DND-41 (cell line): ENCODE measurements around the gene TEX2.

Source experiments
- CTCF ChIP-seq: IDR thresholded peaks from 2 replicates; pipeline ENCODE4 v1.5.1; 2012; ENCODE audit warnings: borderline replicate concordance, low read length, moderate library complexity, mild to moderate bottlenecking; ENCODE audit not compliant: poor library complexity, severe bottlenecking; ENCODE audit errors: extremely low read depth
- EZH2 ChIP-seq: IDR thresholded peaks from 3 replicates; pipeline ENCODE4 v1.6.1; 2012; ENCODE audit warnings: borderline replicate concordance, low read depth, mild to moderate bottlenecking, moderate library complexity, low read length, inconsistent platforms; ENCODE audit not compliant: severe bottlenecking

DNA sequence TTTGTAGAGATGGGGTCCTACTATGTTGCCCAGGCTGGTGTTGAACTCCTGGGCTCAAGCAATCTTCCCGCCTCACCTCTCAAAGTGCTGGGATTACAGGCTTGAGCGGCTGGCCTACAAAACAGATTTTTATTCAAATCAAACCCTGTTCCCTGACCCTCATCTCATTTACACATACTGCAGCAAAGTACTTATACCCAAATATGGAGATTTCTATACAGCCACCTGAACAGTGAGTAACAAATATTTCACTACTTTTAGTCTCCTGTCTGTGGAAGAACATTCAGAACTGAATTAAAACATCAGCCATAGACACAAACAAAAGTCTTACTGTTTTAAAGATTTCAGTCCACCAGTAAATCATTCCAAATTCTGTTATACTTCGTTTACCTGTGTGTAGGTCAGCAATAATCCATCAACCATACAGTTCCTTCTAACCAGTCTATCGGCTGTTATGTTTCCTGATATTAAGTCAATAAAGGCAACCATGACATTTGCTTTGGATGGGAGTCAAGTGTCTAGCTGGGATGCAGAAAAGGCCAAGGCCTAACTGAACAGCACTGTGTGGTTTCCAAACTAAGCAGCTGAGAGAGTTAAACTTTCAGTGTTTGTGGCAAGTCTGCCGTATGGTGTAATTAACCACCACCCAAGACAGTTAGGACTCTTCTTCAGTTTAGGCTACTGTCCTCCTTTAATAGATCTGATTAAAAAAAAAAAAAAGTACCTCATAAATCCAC is 155.4 kb downstream of the TEX2 start:
- no peak for TF ChIP-seq CTCF
- no peak for TF ChIP-seq EZH2
